Keratinocyte (primary cell): ENCODE results near the gene ATP8A2.

Source experiments
- CTCF ChIP-seq, 3 experiments: IDR thresholded peaks in 1 of 3; conservative IDR thresholded peaks in 1 of 3; optimal IDR thresholded peaks in 1 of 3; 2 replicates in 2 of 3; 3 replicates in 1 of 3; pipeline versions ENCODE3 to v1.5.1; 2011; ENCODE audit warnings: low read length in 3 of 3, mild to moderate bottlenecking in 3 of 3, moderate library complexity in 2 of 3, control low read depth in 1 of 3, inconsistent platforms in 1 of 3; ENCODE audit not compliant: insufficient read depth in 2 of 3; ENCODE audit errors: extremely low read depth in 1 of 3
- EZH2 ChIP-seq: IDR thresholded peaks from one replicate; pipeline ENCODE4 v1.6.1; 2012; ENCODE audit warnings: inconsistent platforms, mild to moderate bottlenecking, low read length, moderate library complexity

- TF ChIP-seq CTCF (optimal IDR thresholded peaks at IDR 0.05 in 1 of 3, IDR thresholded peaks at IDR 0.05 in 1 of 3, conservative IDR thresholded peaks at IDR 0.05 in 1 of 3; ENCODE audit: extremely low read depth in 1 of 3, insufficient read depth in 2 of 3, low read length in 3 of 3) (no peak), EZH2 (no peak)
These were observed 448.2 kb downstream of the ATP8A2 start for GRCh38 chr13:25819856-25820530.
